Loucy (cell line): Measurements from ENCODE around the gene PRMT1.
A peak's percentile ranks its signal among the peaks of the same experiment; 100 is the strongest.

Experiments used
- EZH2phosphoT487 ChIP-seq: fragments of 200-600 bp; IDR thresholded peaks from 2 replicates; pipeline ENCODE4 v1.6.1; 2018; ENCODE audit warnings: antibody characterized with exemption, mild to moderate bottlenecking, moderate library complexity, borderline replicate concordance
- TF ChIP-seq, protein P1 (sequence below): fragments of 200-600 bp; sonication (generic); conservative IDR thresholded peaks from 2 replicates; pipeline ENCODE4 v1.5.1; 2014; ENCODE audit warnings: mild to moderate bottlenecking, antibody characterized with exemption, low read length

- no peak for TF ChIP-seq EZH2phosphoT487
- TF ChIP-seq, protein P1, sequence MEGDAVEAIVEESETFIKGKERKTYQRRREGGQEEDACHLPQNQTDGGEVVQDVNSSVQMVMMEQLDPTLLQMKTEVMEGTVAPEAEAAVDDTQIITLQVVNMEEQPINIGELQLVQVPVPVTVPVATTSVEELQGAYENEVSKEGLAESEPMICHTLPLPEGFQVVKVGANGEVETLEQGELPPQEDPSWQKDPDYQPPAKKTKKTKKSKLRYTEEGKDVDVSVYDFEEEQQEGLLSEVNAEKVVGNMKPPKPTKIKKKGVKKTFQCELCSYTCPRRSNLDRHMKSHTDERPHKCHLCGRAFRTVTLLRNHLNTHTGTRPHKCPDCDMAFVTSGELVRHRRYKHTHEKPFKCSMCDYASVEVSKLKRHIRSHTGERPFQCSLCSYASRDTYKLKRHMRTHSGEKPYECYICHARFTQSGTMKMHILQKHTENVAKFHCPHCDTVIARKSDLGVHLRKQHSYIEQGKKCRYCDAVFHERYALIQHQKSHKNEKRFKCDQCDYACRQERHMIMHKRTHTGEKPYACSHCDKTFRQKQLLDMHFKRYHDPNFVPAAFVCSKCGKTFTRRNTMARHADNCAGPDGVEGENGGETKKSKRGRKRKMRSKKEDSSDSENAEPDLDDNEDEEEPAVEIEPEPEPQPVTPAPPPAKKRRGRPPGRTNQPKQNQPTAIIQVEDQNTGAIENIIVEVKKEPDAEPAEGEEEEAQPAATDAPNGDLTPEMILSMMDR, result peak; percentile 54
These were observed 7.3 kb downstream of the PRMT1 start for GRCh38 chr19:49684251-49684982.
